ENCODE data around the gene PCSK5. TPM values are rescaled to one million over a fixed set of nuclear protein-coding genes. Genes with fewer than 3 reads are reported as not detected.

The PCSK5 gene
- total RNA-seq, 1 donor from 2014 or later: 1.5 TPM

DNA sequence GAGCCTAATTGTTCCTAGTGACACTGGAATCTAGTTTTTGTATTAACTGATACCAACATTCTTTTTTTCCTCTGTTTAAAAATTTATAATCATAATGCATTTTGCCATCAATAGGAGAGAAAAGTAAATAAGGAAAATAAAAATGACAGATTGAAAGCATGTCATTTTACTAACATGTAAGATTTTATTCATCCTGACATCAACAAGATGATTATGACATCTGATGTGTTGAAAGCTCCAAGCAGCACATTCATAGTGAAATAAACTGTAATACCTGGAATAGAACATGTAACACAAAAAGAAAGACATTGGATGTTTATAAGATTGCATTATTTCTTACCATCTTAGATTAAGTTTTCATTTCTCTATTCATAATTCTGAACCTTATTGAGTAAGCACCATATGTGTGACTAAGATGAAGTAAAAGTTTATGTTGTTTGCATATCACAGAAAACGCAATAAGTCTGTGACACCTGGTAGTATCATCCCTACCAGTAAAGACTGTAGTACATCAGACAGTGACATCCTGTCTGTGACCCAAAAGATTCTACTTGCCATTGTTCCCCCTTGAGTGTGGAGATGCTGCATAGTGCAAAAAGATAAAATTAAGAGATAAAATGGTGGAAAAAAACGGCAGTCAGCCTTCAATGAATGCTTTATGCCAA lies 225.6 kb downstream of the PCSK5 start:
- H3K4me1 Mint-ChIP-seq (ENCODE audit: low read depth): peaks cover 2% of the 10 kb centered on the region
- no peak overlapping the region for H3K4me3 Mint-ChIP-seq (ENCODE audit: low read depth)
- DNase-seq (ENCODE audit: low spot score): no peak
- intact Hi-C loops (cut with micrococcal nuclease): no loop called here
- no peaks in the 10 kb centered on the region for H3K9me3 Mint-ChIP-seq
- H3K36me3 Mint-ChIP-seq (ENCODE audit: low read depth): no peaks in the 10 kb centered on the region
- H3K27me3 Mint-ChIP-seq (ENCODE audit: low read depth): no peaks in the 10 kb centered on the region
- H3K27ac Mint-ChIP-seq: no peak overlapping the region

DNA sequence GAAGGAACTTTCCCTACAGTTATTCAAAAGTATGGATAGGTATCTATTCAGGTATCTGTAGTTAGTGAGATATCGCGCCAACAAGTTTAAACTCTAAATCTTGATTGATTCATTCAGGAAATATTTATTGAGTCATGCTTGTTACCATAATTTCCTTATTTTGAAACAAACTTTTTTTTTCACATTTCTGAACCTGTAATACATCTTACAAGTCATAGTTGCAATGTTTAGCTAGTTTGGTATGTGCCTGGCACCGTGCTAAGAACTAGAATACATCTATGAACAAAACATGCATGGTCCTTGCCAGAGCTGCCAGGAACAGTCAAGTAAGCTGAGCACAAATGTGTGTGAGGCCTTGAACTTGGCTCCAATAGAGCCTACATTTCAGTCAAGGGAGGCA lies 226.4 kb downstream of the PCSK5 start:
- DNase-seq (ENCODE audit: low spot score): no peak
- intact Hi-C loops (cut with micrococcal nuclease): no loop called here
- no peak overlapping the region for H3K27ac Mint-ChIP-seq

DNA sequence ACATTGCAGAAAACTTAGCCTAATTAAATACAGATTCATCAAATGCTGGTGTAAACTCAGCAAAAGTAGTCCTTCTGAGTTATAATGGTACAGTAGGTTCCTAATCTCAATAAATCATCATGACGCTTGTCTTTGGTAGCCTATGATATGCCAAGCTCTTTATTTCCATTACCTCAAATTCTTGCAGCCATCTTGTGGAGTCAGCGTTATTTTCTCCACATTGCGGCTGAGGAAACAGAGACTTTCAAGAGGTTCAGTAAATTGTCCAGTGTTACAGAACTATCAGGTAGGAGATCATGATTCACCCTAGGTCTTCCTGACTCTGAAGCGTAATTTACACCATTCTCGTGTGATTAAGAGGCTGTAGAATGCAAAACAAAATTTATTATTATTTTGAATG lies 237.2 kb downstream of the PCSK5 start:
- no peaks in the 10 kb centered on the region for H3K9me3 Mint-ChIP-seq
- DNase-seq (ENCODE audit: low spot score): no peak
- H3K27ac Mint-ChIP-seq: no peak overlapping the region
- intact Hi-C loops (cut with micrococcal nuclease): no loop called here
- H3K27me3 Mint-ChIP-seq (ENCODE audit: low read depth): no peaks in the 10 kb centered on the region
- H3K36me3 Mint-ChIP-seq (ENCODE audit: low read depth): no peaks in the 10 kb centered on the region
- H3K4me1 Mint-ChIP-seq (ENCODE audit: low read depth): no peaks in the 10 kb centered on the region
- H3K4me3 Mint-ChIP-seq (ENCODE audit: low read depth): no peak overlapping the region

More for the DNA sequence above, 226.4 kb downstream of the PCSK5 start:
- Mint-ChIP-seq H3K4me3 (ENCODE audit: low read depth) (no peak overlapping the region), H3K4me1 (ENCODE audit: low read depth) (peaks cover 2% of the 10 kb centered on the region), H3K9me3 (no peaks in the 10 kb centered on the region), H3K27me3 (ENCODE audit: low read depth) (no peaks in the 10 kb centered on the region), H3K36me3 (ENCODE audit: low read depth) (no peaks in the 10 kb centered on the region)

DNA sequence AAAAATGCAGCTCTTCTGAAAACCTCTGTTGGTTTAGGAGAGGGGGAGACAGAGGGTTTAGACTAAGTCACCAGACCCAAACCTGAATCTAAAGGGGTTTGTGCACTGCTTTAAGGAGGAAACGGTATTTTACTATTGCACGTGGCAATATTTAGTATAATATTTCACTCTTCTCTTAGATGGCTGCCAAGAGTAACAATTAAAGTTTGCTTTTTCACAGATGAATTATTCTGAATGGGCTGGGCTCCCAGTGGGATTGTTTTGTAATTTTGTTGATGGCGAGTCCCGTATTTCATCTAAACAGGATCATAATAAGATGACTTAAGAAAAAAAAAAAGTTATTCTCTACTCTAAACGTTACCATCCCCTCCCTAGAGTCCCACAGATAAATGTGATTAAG lies 245.4 kb downstream of the PCSK5 start:
- H3K4me3 Mint-ChIP-seq (ENCODE audit: low read depth): no peak overlapping the region
- no peak overlapping the region for H3K27ac Mint-ChIP-seq
- H3K9me3 Mint-ChIP-seq: no peaks in the 10 kb centered on the region
- H3K4me1 Mint-ChIP-seq (ENCODE audit: low read depth): peaks cover 3% of the 10 kb centered on the region
- H3K36me3 Mint-ChIP-seq (ENCODE audit: low read depth): no peaks in the 10 kb centered on the region
- no peaks in the 10 kb centered on the region for H3K27me3 Mint-ChIP-seq (ENCODE audit: low read depth)
- intact Hi-C loops (cut with micrococcal nuclease): no loop called here
- no peak for DNase-seq (ENCODE audit: low spot score)

DNA sequence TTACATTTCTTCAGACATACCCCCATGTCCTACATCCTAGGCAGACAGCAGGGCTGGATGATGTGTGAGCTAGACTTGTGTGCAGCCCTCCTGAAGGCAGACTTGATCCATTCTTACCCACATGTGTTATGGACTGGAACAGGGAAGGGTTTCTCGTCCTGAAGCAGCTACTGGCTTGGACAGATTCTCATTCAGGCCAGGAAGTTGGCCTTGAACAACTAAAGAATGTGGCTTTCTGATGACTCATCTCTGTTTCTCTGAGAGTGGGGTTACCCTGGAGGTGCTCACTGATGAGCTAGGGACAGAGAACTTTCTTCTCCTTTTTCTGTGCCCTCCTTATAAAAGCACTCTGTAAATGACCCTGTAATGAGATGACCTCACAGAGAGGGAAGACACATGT lies 246.5 kb downstream of the PCSK5 start:
- H3K9me3 Mint-ChIP-seq: no peaks in the 10 kb centered on the region
- no peaks in the 10 kb centered on the region for H3K27me3 Mint-ChIP-seq (ENCODE audit: low read depth)
- intact Hi-C loops (cut with micrococcal nuclease): no loop called here
- H3K4me3 Mint-ChIP-seq (ENCODE audit: low read depth): no peak overlapping the region
- DNase-seq (ENCODE audit: low spot score): no peak
- H3K27ac Mint-ChIP-seq: no peak overlapping the region
- H3K4me1 Mint-ChIP-seq (ENCODE audit: low read depth): peaks cover 3% of the 10 kb centered on the region
- no peaks in the 10 kb centered on the region for H3K36me3 Mint-ChIP-seq (ENCODE audit: low read depth)

DNA sequence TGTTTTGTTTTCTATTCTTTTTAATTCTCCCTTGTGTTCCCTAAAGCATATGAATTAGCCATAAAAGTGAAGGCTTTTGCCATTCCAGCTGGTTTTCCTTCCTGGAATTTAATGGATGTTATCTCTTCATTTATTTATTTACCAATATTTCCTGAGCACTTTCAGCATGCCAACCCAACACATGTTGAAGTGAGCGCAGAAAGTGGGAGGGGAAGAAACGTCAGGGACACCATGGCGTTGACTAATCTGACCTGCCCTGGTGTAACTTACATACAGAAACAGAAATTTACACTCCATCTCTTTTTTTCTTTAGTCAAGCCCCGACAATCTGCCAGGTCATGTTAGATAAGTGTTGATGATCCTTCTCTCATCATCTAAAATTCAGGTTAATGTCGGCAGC lies 247.5 kb downstream of the PCSK5 start:
- intact Hi-C loops (cut with micrococcal nuclease): no loop called here
- Mint-ChIP-seq H3K4me1 (ENCODE audit: low read depth) (peaks cover 3% of the 10 kb centered on the region), H3K27ac (no peak overlapping the region), H3K9me3 (no peaks in the 10 kb centered on the region), H3K27me3 (ENCODE audit: low read depth) (no peaks in the 10 kb centered on the region), H3K4me3 (ENCODE audit: low read depth) (no peak overlapping the region), H3K36me3 (ENCODE audit: low read depth) (no peaks in the 10 kb centered on the region)
- no peak for DNase-seq (ENCODE audit: low spot score)

DNA sequence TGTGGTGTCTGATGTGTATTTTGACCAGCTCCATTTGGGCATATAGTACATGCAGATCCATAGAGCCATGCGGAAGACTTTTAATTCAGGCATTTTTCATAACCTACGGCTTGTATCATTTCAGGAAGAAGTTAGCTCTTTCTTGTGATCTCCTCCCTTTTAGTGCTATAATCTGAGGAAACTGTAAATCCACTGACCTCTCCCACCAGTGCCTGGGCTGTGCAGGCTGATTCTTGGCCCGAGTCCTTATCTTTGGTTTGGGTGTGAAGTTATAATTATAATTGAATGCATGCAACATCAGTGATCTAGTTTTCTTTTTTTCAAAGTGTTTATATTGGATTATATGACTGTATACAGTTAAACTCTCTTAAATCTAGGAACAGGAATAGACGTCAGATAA lies 247.9 kb downstream of the PCSK5 start:
- intact Hi-C loops (cut with micrococcal nuclease): no loop called here
- Mint-ChIP-seq H3K27ac (no peak overlapping the region), H3K9me3 (no peaks in the 10 kb centered on the region), H3K4me1 (ENCODE audit: low read depth) (peaks cover 3% of the 10 kb centered on the region), H3K4me3 (ENCODE audit: low read depth) (no peak overlapping the region), H3K27me3 (ENCODE audit: low read depth) (no peaks in the 10 kb centered on the region), H3K36me3 (ENCODE audit: low read depth) (no peaks in the 10 kb centered on the region)
- DNase-seq (ENCODE audit: low spot score): no peak

DNA sequence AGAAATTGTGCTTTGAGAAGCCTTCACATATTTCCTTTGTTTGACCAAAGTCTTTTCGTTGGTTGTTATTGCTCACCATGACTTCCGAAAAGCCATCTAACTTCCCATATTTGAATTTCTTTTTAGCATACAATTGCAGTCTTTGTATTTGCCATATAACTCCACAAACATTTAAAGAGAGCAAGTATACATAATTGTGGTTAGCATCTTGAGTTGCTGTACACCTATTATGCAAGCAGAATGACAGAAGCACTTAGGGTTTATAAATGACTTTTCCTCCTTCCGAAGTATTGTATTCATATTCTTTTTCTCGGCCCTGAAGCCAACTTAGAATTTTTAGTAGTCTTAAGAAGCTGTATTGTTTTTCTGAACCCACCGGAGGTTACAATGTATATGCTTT lies 253.4 kb downstream of the PCSK5 start:
- Mint-ChIP-seq H3K27me3 (ENCODE audit: low read depth) (peaks cover 2% of the 10 kb centered on the region), H3K27ac (no peak overlapping the region), H3K4me3 (ENCODE audit: low read depth) (no peak overlapping the region), H3K36me3 (ENCODE audit: low read depth) (no peaks in the 10 kb centered on the region), H3K4me1 (ENCODE audit: low read depth) (peaks cover 3% of the 10 kb centered on the region), H3K9me3 (no peaks in the 10 kb centered on the region)
- intact Hi-C loops (cut with micrococcal nuclease): no loop called here
- no peak for DNase-seq (ENCODE audit: low spot score)

DNA sequence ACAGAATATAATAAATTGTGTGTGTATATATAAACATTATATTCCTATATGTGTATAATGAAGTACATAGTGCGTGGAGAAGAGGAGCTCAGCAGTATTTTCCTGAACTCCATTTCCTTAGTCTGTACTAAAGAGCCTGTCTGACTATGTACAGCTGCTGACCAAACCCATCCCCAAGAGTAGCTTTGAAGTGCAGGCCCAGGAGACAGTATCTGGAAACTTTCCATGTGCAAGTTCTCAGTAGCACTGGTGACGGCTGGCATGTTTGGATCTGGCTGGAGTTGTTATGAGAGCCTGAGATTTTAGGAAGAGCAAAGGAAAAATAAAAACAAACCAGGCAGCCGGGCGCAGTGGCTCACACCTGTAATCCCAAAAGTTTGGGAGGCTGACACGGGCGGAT lies 259.5 kb downstream of the PCSK5 start:
- H3K4me3 Mint-ChIP-seq (ENCODE audit: low read depth): no peak overlapping the region

DNA sequence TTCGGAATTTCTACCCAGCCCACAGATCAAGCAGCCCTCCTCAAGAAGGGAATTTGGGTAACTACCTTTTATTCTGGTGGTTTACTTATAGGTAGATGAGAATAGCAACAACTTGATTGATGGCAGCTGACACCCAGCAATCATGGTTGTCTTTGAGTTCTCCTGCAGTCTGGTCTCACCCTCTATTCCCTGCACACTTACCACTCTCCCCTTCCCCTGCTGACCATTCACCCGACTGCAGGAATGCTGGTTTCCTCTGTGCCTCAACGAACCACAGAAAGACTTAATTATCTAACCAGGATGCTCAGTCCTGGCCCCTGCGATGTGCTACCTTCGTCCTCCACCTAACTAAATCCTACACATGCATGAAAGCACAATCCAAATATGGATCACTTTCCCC lies 260.8 kb downstream of the PCSK5 start:
- H3K36me3 Mint-ChIP-seq (ENCODE audit: low read depth): no peaks in the 10 kb centered on the region
- no peak overlapping the region for H3K27ac Mint-ChIP-seq
- intact Hi-C loops (cut with micrococcal nuclease): no loop called here
- peaks cover 2% of the 10 kb centered on the region for H3K27me3 Mint-ChIP-seq (ENCODE audit: low read depth)
- DNase-seq (ENCODE audit: low spot score): no peak
- H3K4me1 Mint-ChIP-seq (ENCODE audit: low read depth): no peaks in the 10 kb centered on the region
- no peaks in the 10 kb centered on the region for H3K9me3 Mint-ChIP-seq
- H3K4me3 Mint-ChIP-seq (ENCODE audit: low read depth): no peak overlapping the region

More for the DNA sequence above, 259.5 kb downstream of the PCSK5 start:
- intact Hi-C loops (cut with micrococcal nuclease): no loop called here
- no peaks in the 10 kb centered on the region for H3K9me3 Mint-ChIP-seq
- no peak overlapping the region for H3K27ac Mint-ChIP-seq
- peaks cover 2% of the 10 kb centered on the region for H3K27me3 Mint-ChIP-seq (ENCODE audit: low read depth)
- H3K4me1 Mint-ChIP-seq (ENCODE audit: low read depth): no peaks in the 10 kb centered on the region
- H3K36me3 Mint-ChIP-seq (ENCODE audit: low read depth): no peaks in the 10 kb centered on the region
- DNase-seq (ENCODE audit: low spot score): no peak

DNA sequence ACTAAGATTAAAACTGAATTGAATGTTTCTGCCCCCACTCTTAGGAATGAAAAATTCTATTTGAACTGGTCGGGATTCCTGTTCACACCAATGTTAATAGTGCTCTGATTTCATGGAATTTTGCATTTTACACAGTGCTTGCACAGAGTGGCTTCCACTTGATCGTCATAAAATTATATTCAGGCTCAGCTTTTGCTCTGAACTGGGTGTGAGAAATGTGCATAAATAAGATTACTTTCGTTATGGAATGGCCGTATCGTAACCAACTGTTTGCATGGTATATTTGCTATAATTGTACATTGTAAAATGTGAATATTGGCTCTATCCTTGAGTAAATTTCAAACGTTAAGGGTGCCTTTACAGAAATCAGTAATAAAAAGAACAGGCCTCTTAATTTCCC lies 262.9 kb downstream of the PCSK5 start:
- Mint-ChIP-seq H3K4me3 (ENCODE audit: low read depth) (no peak overlapping the region), H3K4me1 (ENCODE audit: low read depth) (no peaks in the 10 kb centered on the region), H3K27me3 (ENCODE audit: low read depth) (peaks cover 2% of the 10 kb centered on the region), H3K27ac (no peak overlapping the region), H3K9me3 (no peaks in the 10 kb centered on the region), H3K36me3 (ENCODE audit: low read depth) (no peaks in the 10 kb centered on the region)
- DNase-seq (ENCODE audit: low spot score): no peak
- intact Hi-C loops (cut with micrococcal nuclease): no loop called here

DNA sequence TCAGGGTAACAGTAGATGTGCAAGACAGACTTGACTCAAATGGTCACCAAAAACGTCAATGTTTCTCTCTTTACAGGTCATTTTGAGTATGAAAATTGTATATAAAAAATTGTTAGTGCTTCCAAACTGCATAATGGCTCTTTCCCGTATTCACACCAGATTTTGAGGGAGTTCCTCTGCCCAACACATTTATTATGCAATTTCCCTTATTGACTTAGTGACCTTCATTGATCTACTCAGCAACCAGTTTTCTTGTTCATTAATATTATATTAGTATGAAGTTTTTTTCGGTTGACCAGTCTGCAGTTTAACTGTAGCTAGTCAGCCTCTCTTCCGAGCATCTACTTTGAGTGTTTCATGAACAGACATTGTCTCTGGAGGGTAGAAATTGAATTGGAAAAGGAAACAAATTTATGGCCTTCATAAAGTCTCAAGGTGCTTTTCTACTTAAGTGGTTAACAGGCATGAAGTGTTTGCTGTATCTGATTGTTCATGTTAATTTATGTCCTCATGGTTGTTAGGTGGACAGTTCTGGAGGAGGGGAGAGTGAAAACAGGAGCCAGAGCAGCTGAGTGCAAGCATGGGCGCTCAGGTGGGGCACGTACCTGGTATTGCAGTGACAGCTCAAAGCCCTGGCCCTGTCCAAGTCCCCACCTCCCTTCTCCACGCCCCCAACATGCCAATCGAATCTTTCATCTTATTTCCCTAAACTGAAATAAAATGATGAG lies 263.6 kb downstream of the PCSK5 start:
- H3K9me3 Mint-ChIP-seq: no peaks in the 10 kb centered on the region
- no peaks in the 10 kb centered on the region for H3K4me1 Mint-ChIP-seq (ENCODE audit: low read depth)
- H3K36me3 Mint-ChIP-seq (ENCODE audit: low read depth): no peaks in the 10 kb centered on the region
- intact Hi-C loops (cut with micrococcal nuclease): no loop called here
- H3K27ac Mint-ChIP-seq: no peak overlapping the region
- no peak overlapping the region for H3K4me3 Mint-ChIP-seq (ENCODE audit: low read depth)
- H3K27me3 Mint-ChIP-seq (ENCODE audit: low read depth): no peaks in the 10 kb centered on the region
- DNase-seq (ENCODE audit: low spot score): no peak

DNA sequence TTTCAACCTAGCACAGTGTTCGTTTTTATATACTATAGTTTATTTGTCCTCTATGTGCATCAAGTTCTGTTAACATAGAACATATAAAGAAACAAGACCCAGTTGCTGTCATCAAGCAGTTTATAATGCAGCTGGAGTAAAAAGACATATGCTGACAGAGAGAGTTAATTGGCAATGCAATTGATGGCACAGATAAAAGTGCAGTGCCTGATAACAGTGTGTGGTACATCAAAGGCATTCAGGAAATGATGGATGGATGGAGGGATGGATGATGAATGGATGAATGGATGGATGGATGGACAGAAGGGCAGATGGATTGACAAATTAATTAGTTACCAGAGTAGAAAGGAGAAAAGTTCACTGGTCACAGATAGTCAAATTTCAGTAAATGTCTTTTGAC lies 264.9 kb downstream of the PCSK5 start:
- no peak overlapping the region for H3K27ac Mint-ChIP-seq
- intact Hi-C loops (cut with micrococcal nuclease): no loop called here
- no peaks in the 10 kb centered on the region for H3K9me3 Mint-ChIP-seq
- H3K4me1 Mint-ChIP-seq (ENCODE audit: low read depth): no peaks in the 10 kb centered on the region
- H3K27me3 Mint-ChIP-seq (ENCODE audit: low read depth): no peaks in the 10 kb centered on the region
- no peaks in the 10 kb centered on the region for H3K36me3 Mint-ChIP-seq (ENCODE audit: low read depth)
- no peak overlapping the region for H3K4me3 Mint-ChIP-seq (ENCODE audit: low read depth)
- no peak for DNase-seq (ENCODE audit: low spot score)

All from activated T-helper 2 cell treated with anti-CD3 and anti-CD28 coated beads, Interferon-gamma antibody, Interleukin-2, Interleukin-4, amounts not matched to agents 10 μg/mL and 5 μg/mL and 100 μg/mL, durations not matched to agents 14 hours and 24 hours and 36 hours (primary cell).